Activated CD8-positive, alpha-beta T cell treated with anti-CD3 and anti-CD28 coated beads for 36 hours (primary cell): ENCODE data around the gene ARPC2. TPM values are rescaled to one million over a fixed set of nuclear protein-coding genes. Genes with fewer than 3 reads are reported as not detected.

ENCODE experiments used
- ATAC-seq: fragments of 200-7000 bp; cut with Tn5 transposase; one replicate; pipeline ENCODE4 v1.10.0; 2021; ENCODE audit warnings: mild to moderate bottlenecking, moderate library complexity
- CTCF ChIA-PET: fragments of 350-600 bp; sonication (Branson Sonifier 250); formaldehyde crosslinking; loops from one replicate; lab custom pipeline; 2021; ENCODE audit warnings: antibody characterized with exemption; lab: Charles Lee
- POLR2A ChIA-PET: fragments of 350-600 bp; sonication (Branson Sonifier 250); formaldehyde crosslinking; loops from one replicate; lab custom pipeline; 2021; ENCODE audit warnings: antibody characterized with exemption; lab: Charles Lee
- DNase-seq: peaks from one replicate; pipeline ENCODE4 v3.0.0-alpha.2; 2020
- H3K27ac Mint-ChIP-seq: one replicate; pipeline ENCODE4 v1.8.0; 2021; ENCODE audit warnings: mild to moderate bottlenecking, mixed read lengths
- H3K27me3 Mint-ChIP-seq: one replicate; pipeline ENCODE4 v1.8.0; 2021; ENCODE audit warnings: mixed read lengths
- H3K36me3 Mint-ChIP-seq: one replicate; pipeline ENCODE4 v1.8.0; 2021; ENCODE audit warnings: low read depth, mixed read lengths
- H3K4me1 Mint-ChIP-seq: one replicate; pipeline ENCODE4 v1.8.0; 2021; ENCODE audit warnings: low read depth, mixed read lengths
- H3K4me3 Mint-ChIP-seq: one replicate; pipeline ENCODE4 v1.8.0; 2021; ENCODE audit warnings: mild to moderate bottlenecking, moderate library complexity, mixed read lengths
- H3K9me3 Mint-ChIP-seq: one replicate; pipeline ENCODE4 v1.8.0; 2021; ENCODE audit warnings: mixed read lengths
- CTCF ChIP-seq: fragments of 200-600 bp; IDR thresholded peaks from one replicate; pipeline ENCODE4 v1.8.0; 2022; ENCODE audit warnings: antibody characterized with exemption, mild to moderate bottlenecking
- intact Hi-C: fragments of 100-400 bp; cut with micrococcal nuclease; formaldehyde crosslinking; loops from one replicate; pipeline ENCODE4 v1.10.0; 2022
- total RNA-seq, 2 experiments: library from RNA; stranded (reverse); gene quantifications; one replicate each; pipeline ENCODE4 v1.2.3, GENCODE V29; 2021

Gene ARPC2
- total RNA-seq, 2 experiments from 2014 or later = 636 to 644 TPM

GRCh38 chr2:218291318-218292047 lies 74.5 kb downstream of the ARPC2 start:
- DNase-seq (no peak), ATAC-seq (no peak)
- peaks cover 57% of the 10 kb centered on the region for H3K4me1 Mint-ChIP-seq
- TF ChIP-seq CTCF = no peak
- peak overlapping the region; percentile 92 for H3K27ac Mint-ChIP-seq
- peak overlapping the region; percentile 88 for H3K4me3 Mint-ChIP-seq
- peaks cover 10% of the 10 kb centered on the region for H3K36me3 Mint-ChIP-seq
- intact Hi-C loops = no loop called here
- POLR2A ChIA-PET = interaction anchor here (1.0 to 3.3 kb wide), 7 partner anchors 10 to 915 kb away, joined by 3 to 39 read pairs (median 3); partner anchors contain the start of genes AAMP, PNKD and ZFAND2B
- H3K9me3 Mint-ChIP-seq = no peaks in the 10 kb centered on the region
- H3K27me3 Mint-ChIP-seq = no peaks in the 10 kb centered on the region
- CTCF ChIA-PET = interaction anchor here (1.0 to 8.8 kb wide), 11 partner anchors 11 to 173 kb away, joined by 3 to 125 read pairs (median 5); partner anchors contain the start of genes AAMP, CATIP and PNKD

GRCh38 chr2:218292048-218293014 lies 75.3 kb downstream of the ARPC2 start, which contains the start of gene TMBIM1:
TSS of gene TMBIM1 (minus strand) at chr2:218292503. CDS start at chr2:218282141, 10,362 bp downstream.
- ChIA-PET CTCF (interaction anchor here (0.6 to 8.8 kb wide), 11 partner anchors 9 to 107 kb away, joined by 3 to 125 read pairs (median 5); partner anchors contain the start of genes AAMP, CATIP and PNKD), POLR2A (interaction anchor here (0.6 to 1.8 kb wide), 5 partner anchors 14 to 115 kb away, joined by 3 to 10 read pairs (median 3); no protein-coding TSS in a partner anchor)
- Mint-ChIP-seq H3K4me1 (peaks cover 49% of the 10 kb centered on the region), H3K27me3 (no peaks in the 10 kb centered on the region), H3K27ac (peak within 1 kb of the TSS; percentile 92), H3K9me3 (no peaks in the 10 kb centered on the region), H3K4me3 (peak within 1 kb of the TSS; percentile 88), H3K36me3 (peaks cover 9% of the 10 kb centered on the region)
- ATAC-seq (peak; percentile 92), DNase-seq (peak; percentile 83)
- intact Hi-C loops = no loop called here
- TF ChIP-seq CTCF = peak; percentile 97

GRCh38 chr2:218293715-218294429 lies 76.9 kb downstream of the ARPC2 start:
- TF ChIP-seq CTCF = no peak
- Mint-ChIP-seq H3K9me3 (no peaks in the 10 kb centered on the region), H3K36me3 (peaks cover 3% of the 10 kb centered on the region), H3K27ac (peak overlapping the region; percentile 14), H3K27me3 (no peaks in the 10 kb centered on the region), H3K4me1 (peaks cover 38% of the 10 kb centered on the region), H3K4me3 (no peak overlapping the region)
- ChIA-PET POLR2A (interaction anchor here (0.7 to 1.1 kb wide), 3 partner anchors 9 to 111 kb away, joined by 3 to 6 read pairs (median 4); no protein-coding TSS in a partner anchor), CTCF (interaction anchor here (0.7 to 8.8 kb wide), 5 partner anchors 8 to 102 kb away, joined by 3 to 125 read pairs (median 5); partner anchors contain the start of genes AAMP, CATIP and PNKD)
- DNase-seq (no peak), ATAC-seq (no peak)
- intact Hi-C loops = no loop called here

DNA sequence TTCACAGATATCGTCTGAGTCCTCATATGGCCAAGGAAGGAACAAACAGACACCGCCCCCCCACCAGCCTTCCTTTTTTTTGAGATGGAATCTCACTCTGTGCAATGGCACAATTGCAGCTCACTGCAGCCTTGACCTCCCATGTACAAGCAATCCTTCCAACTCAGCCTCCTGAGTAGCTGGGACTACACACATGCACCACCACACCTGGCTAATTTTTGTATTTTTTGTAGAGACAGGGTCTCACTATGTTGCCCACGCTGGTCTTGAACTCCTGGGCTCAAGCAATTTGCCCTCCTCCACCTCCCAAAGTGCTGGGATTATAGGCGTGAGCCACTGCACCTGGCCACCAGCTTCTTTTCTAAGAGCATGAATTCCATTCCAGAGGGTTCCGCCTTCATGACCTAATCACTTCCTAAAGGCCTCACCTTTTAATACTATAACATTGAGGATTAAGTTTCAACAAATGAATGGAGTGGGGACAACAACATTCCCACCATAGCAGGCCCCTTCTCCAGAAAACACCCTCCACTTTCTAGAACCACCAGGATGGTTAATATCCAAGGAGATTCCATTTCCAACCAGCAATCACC lies 77.5 kb downstream of the ARPC2 start:
- intact Hi-C loops = no loop called here
- no peaks in the 10 kb centered on the region for H3K9me3 Mint-ChIP-seq
- ChIA-PET POLR2A (interaction anchor here (1.1 kb wide), 1 partner anchor 10 kb away, joined by 6 read pairs; no protein-coding TSS in a partner anchor), CTCF (interaction anchor here (0.8 to 8.8 kb wide), 5 partner anchors 7 to 62 kb away, joined by 3 to 125 read pairs (median 8); partner anchors contain the start of genes AAMP, CATIP and PNKD)
- ATAC-seq (no peak), DNase-seq (no peak)
- no peak for TF ChIP-seq CTCF
- H3K36me3 Mint-ChIP-seq = peaks cover 3% of the 10 kb centered on the region
- H3K27ac Mint-ChIP-seq = no peak overlapping the region
- peaks cover 33% of the 10 kb centered on the region for H3K4me1 Mint-ChIP-seq
- no peaks in the 10 kb centered on the region for H3K27me3 Mint-ChIP-seq
- no peak overlapping the region for H3K4me3 Mint-ChIP-seq
